ENCODE measurements around the gene SH2D4B.
A peak's percentile ranks its signal among the peaks of the same experiment; 100 is the strongest.

Gene SH2D4B

DNA sequence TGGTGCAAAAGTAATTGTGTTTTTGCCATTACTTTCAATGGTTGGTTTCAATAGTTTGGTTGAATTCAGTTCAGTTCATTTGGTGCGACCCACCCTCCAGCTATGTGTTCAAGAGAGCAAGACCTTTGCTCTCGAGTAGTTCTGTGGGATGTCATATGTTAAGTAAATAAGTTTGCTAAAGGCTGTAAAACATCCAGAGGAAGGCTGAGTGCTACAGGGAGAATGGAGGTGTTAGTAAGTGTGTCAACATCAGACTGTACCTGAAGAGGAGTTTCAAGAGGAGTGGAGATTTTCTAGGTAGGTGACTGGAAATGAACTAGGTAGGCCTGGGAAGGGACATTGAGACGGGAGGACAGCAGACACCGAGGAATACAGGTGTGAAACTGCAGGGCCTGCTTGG lies 147.7 kb downstream of the SH2D4B start:
- Mint-ChIP-seq H3K27me3 (no peaks in the 10 kb centered on the region), H3K27ac (peak overlapping the region; percentile 2), H3K9me3 (no peaks in the 10 kb centered on the region), H3K4me1 (no peaks in the 10 kb centered on the region), H3K36me3 (no peaks in the 10 kb centered on the region), H3K4me3 (no peak overlapping the region)

DNA sequence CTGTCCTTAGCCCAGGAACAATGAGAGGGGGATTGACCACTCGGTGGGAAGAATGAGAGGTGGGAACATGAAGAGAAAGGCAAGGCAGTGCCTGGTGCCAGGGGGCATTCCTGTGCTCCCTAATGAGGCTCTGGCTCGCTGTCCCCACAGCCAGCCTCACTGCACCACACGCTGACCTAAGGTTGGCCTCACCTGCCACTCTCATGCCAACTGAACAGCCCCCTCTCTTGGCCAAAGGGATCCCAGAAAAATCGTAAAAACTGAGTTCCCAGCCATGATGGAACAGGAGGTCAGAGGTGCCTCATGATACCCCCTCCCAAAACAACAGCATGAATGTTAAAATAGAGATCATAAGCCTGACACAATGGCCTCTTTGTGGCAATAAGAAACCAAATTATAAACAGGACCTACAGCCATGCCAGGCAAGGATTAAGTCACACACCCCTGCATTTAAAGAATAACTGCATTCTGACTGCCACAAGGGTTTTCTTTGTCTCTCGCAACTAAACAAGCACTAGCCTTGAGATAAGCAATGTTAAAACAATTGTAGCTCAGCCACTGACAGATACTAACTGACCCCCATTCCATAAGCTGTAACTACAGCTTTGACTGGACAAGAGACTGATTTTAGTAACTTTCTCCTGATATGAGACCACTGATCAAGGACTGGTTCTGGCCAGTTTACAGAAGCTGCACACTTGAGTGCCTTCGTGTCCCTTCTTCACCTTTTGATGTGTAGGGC lies 149.2 kb downstream of the SH2D4B start:
- Mint-ChIP-seq H3K27me3 (peaks cover 2% of the 10 kb centered on the region), H3K9me3 (no peaks in the 10 kb centered on the region), H3K27ac (no peak overlapping the region), H3K4me1 (no peaks in the 10 kb centered on the region), H3K36me3 (no peaks in the 10 kb centered on the region), H3K4me3 (no peak overlapping the region)

DNA sequence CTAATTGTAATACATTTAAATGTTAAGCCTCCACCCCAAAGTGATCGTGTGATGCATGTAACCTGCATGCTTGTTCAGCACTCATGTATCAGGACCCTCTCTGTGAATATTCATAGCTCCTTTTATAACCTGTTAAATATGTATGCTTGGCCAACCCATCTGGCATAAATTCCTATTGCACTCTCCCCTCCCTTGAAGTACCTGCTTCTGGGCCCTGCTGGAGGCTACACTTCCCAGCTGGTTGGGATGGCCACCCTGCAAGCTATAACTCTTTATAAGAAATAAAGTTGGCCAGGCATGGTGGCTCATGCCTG lies 149.7 kb downstream of the SH2D4B start:
- Mint-ChIP-seq H3K4me1 (no peaks in the 10 kb centered on the region), H3K27me3 (peaks cover 3% of the 10 kb centered on the region), H3K36me3 (no peaks in the 10 kb centered on the region), H3K27ac (no peak overlapping the region), H3K9me3 (no peaks in the 10 kb centered on the region), H3K4me3 (no peak overlapping the region)

DNA sequence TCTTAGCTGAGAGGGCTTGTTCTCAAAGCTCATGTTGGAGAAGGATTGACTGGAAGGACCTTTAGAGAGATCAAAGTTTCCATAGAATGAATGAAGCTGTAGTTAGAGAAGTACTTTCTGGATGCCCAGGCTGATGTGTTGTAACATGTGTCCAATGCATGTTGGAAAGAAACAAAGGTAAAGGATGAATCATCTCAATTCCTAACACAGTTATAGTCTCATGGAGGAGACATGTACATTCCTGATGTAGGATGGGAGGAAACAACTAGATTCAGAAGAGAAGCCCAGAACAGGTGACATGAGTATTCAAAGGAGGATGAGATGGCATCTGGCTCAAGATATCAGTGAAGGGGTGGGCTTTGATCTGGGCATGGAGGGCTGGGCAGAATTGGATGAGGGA lies 152.7 kb downstream of the SH2D4B start:
- no peak overlapping the region for H3K4me3 Mint-ChIP-seq
- no peak overlapping the region for H3K27ac Mint-ChIP-seq
- H3K27me3 Mint-ChIP-seq = peaks cover 3% of the 10 kb centered on the region
- H3K9me3 Mint-ChIP-seq = no peaks in the 10 kb centered on the region
- H3K4me1 Mint-ChIP-seq = no peaks in the 10 kb centered on the region
- H3K36me3 Mint-ChIP-seq = no peaks in the 10 kb centered on the region

DNA sequence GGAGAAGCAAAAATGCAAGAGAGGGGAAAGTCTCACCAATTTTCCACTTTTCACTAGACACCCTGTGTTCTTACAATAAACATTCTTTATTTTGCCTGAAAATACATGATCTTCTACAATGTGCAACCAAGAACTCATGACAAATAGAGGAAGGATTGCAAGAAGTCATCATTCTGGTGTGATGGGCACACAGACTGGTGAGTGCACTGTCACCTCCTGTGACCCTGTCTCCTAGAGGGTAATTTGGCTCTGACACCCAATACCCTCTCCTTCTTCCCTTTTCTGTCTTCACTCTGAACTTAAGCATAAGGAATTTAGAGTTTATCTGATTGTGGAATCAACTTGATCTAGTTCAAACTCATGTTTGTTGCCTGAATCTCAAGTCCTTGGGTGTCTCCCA lies 153.7 kb downstream of the SH2D4B start:
- Mint-ChIP-seq H3K4me3 (no peak overlapping the region), H3K36me3 (no peaks in the 10 kb centered on the region), H3K27ac (no peak overlapping the region), H3K27me3 (peaks cover 3% of the 10 kb centered on the region), H3K9me3 (no peaks in the 10 kb centered on the region), H3K4me1 (no peaks in the 10 kb centered on the region)

DNA sequence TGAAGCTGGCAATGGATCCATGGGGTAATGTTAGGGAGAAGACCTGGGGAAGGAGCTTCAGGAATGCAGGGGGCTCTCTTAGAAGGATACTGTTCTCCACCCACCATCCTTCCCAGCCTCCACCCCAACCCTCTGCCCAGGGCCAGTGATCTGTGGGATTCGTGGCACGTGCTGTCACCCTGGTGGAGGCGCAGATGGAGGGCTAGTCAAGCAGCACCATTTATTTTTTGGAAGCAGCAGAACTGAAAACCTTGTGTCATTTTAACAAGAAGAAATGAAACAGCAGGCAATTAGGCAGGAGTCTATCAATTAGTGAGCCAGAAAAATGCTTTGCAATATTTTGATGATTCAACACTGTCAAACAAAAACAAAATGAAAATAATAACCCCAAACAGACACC lies 155.9 kb downstream of the SH2D4B start:
- Mint-ChIP-seq H3K27ac (no peak overlapping the region), H3K27me3 (peaks cover 3% of the 10 kb centered on the region)

DNA sequence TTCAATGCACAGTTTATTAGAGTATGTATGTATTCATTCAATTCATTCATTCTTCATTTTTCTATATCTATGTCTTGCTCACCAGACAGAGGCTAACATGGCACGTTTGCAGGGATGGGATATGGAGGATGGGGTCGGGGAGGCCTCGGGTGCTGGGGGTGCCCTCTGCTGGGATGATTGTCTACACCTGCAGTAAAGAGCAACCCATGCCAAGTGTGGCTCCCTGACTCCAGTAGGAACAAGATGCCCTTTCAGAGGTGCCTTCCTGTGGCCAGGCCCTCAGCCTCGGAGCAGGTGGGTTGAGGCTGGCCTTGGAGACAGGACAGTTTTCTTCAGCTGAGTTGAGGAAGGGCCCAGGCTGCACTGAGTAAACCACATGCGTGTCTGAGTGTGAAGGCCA lies 157.2 kb downstream of the SH2D4B start:
- Mint-ChIP-seq H3K36me3 (no peaks in the 10 kb centered on the region), H3K27ac (no peak overlapping the region), H3K9me3 (no peaks in the 10 kb centered on the region), H3K27me3 (peaks cover 3% of the 10 kb centered on the region), H3K4me3 (no peak overlapping the region), H3K4me1 (no peaks in the 10 kb centered on the region)

More for the DNA sequence above, 155.9 kb downstream of the SH2D4B start:
- Mint-ChIP-seq H3K36me3 (no peaks in the 10 kb centered on the region), H3K4me1 (no peaks in the 10 kb centered on the region), H3K4me3 (no peak overlapping the region), H3K9me3 (no peaks in the 10 kb centered on the region)

All from activated naive CD4-positive, alpha-beta T cell treated with anti-CD3 and anti-CD28 coated beads, Interleukin-2, amount 50 U/mL, for 24 hours (primary cell).